Activated CD4-positive, CD25-positive, alpha-beta regulatory T cell treated with anti-CD3 and anti-CD28 coated beads, Interleukin-2, amount 50 U/mL, for 16 hours (primary cell): ENCODE results near the gene PPP1CA.
A peak's percentile ranks its signal among the peaks of the same experiment; 100 is the strongest.
"Not testable (repeated sequence)": the region's sequence is repeated elsewhere in the genome, so short reads cannot be mapped to it uniquely, and the experiment has no call there.

Source experiments
- DNase-seq: peaks from one replicate; pipeline ENCODE4 v3.0.0-alpha.2; 2020; ENCODE audit warnings: low read depth, low spot score

The PPP1CA gene

GRCh38 chr11:67435031-67435726 is 33.5 kb upstream of the PPP1CA start:
- DNase-seq, result no peak

- no peak for DNase-seq
Measured at GRCh38 chr11:67434395-67434881, 32.8 kb upstream of the PPP1CA start.

- DNase-seq, result no peak
Measured at GRCh38 chr11:67433536-67434394, 32.1 kb upstream of the PPP1CA start.

GRCh38 chr11:67432655-67433349 is 31.1 kb upstream of the PPP1CA start:
- DNase-seq, result no peak

- DNase-seq, result no peak
Measured at GRCh38 chr11:67431346-67432249, 29.9 kb upstream of the PPP1CA start.

DNA sequence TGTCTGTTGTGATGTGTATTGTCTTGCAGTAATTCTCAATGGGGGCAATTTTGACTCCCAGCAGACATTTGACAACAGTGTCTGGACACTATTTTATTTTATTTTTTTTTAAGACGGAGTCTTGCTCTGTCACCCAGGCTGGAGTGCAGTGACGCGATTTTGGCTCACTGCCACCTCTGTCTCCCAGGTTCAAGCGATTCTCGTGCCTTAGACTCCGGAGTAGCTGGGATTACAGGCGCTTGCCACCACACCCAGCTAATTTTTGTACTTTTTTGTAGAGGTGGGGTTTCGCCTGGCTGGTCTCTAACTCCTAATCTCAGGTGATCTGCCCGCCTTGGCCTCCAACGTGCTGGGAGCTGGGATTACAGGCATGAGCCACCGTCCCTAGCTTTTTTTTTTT is 28.1 kb upstream of the PPP1CA start:
- no peak for DNase-seq

DNA sequence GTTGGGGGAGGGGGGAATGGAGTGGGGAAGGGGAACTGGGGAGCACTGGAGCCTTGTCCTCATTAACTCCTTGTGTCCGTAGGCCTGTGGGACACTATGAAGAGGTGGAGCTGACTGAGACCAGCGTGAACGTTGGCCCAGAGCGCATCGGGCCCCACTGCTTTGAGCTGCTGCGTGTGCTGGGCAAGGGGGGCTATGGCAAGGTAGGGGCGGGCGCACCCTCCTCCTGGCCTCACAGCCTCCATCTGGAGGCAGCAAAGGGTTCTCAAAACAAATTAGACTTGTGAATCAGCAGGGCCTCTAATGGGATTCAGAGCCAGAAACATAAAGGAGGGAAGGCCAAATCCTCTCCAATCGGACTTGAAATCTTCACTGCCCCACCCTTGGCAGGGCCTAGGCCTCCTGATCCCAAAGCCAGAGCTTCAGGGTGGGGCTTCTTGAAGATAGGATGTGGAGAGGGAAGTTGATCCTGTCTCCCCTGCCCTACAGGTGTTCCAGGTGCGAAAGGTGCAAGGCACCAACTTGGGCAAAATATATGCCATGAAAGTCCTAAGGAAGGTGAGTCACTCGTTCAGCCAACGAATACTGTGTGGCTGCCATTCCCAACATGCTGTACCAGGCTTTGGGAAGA is 27.5 kb upstream of the PPP1CA start:
- no peak for DNase-seq

DNA sequence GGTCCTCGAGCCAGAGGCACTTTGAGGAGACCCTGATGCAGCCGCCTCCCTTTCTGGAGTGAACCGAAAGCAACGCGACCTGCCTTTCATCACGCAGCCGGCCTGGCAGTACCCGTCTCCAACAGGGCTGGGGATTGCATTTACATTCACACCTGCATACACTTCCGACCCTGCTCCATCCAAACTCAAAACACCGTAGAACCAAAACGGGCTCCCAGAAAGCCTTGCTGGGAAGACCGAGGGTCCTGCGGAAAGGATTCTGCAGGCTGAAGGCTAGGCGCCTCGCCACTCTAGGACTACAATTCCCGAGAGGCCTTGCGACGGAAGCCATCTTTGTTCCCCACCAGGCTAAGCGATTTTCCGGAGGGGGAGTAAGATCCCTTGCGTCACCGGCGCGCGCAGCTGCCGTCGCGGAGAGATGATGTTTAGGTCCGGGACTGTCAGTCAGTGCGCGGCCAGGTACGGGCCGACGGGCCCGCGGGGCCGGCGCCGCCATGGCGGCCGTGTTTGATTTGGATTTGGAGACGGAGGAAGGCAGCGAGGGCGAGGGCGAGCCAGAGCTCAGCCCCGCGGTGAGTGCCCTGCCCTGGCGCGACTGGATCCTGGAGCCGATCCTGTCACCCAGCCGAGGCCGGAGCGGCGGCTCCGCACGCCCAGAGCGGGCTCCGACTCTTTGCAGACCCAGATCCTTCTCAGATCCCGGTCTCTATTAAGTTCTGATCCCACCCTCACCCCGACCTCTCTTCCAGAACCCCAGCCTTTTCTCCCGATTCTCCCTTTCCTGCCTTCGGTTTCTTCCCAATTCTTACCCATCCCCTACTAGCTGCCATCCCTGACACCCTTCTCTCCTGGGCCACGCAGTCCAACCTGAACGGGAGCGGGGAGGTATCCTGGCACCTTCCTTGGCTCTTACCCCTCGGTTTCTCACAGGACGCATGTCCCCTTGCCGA is 26.7 kb upstream of the PPP1CA start, which contains the start of gene RPS6KB2:
RPS6KB2 (plus strand) TSS at position 443 of the 950 bp plus-strand sequence; CDS start at position 495, 52 bp downstream.
- DNase-seq, result peak; percentile 100

DNA sequence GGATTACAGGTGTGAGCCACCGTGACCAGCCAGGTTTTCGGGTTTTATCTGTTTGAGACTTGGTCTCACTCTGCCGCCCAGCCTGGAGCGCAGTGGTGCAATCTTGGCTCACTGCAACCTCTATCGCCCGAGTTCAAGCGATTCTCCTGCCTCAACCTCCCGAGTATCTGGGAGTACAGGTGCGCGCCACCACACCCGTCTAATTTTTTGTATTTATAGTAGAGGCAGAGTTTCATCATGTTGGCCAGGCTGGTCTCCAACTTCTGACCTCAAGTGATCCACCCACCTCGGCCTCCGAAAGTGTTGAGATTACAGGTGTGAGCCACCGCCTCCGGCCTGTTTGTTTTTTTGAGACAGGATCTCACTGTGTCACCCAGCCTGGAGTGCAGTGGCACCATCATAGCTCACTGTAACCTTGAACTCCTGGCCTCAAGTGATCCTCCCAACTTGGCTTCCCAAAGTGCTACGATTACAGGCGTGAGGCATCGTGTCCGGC is 25.8 kb upstream of the PPP1CA start:
- not testable (repeated sequence) for DNase-seq

GRCh38 chr11:67423891-67424613 is 22.4 kb upstream of the PPP1CA start:
- DNase-seq, result no peak

GRCh38 chr11:67423466-67423865 is 21.8 kb upstream of the PPP1CA start:
- DNase-seq, result no peak

- DNase-seq, result no peak
Measured at GRCh38 chr11:67422891-67423290, 21.2 kb upstream of the PPP1CA start.

DNA sequence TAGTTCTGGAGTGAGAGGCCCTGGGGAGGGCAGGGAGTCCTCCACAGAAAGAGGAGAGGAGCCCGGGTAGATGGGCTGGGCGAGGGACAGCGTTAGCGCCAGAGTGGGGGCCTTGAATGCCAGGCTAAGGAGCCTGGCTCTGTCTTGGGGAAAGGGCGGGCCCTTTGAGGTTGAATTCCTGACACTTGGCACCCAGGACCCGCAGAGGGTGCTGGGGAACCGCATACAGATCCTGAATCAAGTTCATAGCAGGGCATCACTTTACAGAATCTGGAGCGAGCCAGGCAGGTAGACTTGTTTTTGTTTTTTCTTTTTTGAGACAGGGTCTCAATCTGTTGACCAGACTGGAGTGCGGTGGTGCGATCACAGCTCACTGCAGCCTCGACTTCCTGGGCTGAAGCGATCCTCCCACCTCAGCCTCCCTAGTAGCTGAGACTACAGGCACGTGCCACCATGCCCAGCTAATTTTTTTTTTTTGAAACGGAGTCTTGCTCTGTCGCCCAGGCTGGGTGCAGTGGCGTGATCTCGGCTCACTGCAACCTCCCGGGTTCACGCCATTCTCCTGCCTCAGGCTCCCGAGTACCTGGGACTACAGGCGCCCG is 19.9 kb upstream of the PPP1CA start:
- DNase-seq, result no peak

GRCh38 chr11:67420646-67421429 is 19.2 kb upstream of the PPP1CA start:
- peak; percentile 94 for DNase-seq

GRCh38 chr11:67420147-67420645 is 18.5 kb upstream of the PPP1CA start:
- no peak for DNase-seq

GRCh38 chr11:67419325-67420049 is 17.8 kb upstream of the PPP1CA start:
- no peak for DNase-seq
